GM23338 (cell line): ENCODE measurements around the gene EDA.
"Not testable (repeated sequence)": the region's sequence is repeated elsewhere in the genome, so short reads cannot be mapped to it uniquely, and the experiment has no call there.

ENCODE experiments used
- EZH2 ChIP-seq: fragments of 200-600 bp; sonication (generic); IDR thresholded peaks from one replicate; pipeline ENCODE4 v1.8.0; 2017; ENCODE audit warnings: antibody characterized with exemption, mild to moderate bottlenecking, low read depth; ENCODE audit not compliant: unreplicated experiment
- EZH2phosphoT487 ChIP-seq: fragments of 200-600 bp; sonication (generic); IDR thresholded peaks from one replicate; pipeline ENCODE4 v1.8.1; 2018; ENCODE audit warnings: antibody characterized with exemption; ENCODE audit not compliant: unreplicated experiment
- NANOG ChIP-seq: IDR thresholded peaks from 2 replicates; pipeline ENCODE4 v1.6.1; 2016; ENCODE audit warnings: antibody characterized with exemption, borderline replicate concordance
- REST ChIP-seq: IDR thresholded peaks from one replicate; pipeline ENCODE4 v1.6.1; 2018; ENCODE audit warnings: antibody characterized with exemption; ENCODE audit not compliant: unreplicated experiment
- TF ChIP-seq, protein P1 (sequence below), 2 experiments: fragments of 200-600 bp in 1 of 2; sonication (generic) in 1 of 2; conservative IDR thresholded peaks; 2 replicates each; pipeline versions ENCODE4 v1.5.1 to v1.6.1; 2016 to 2017; ENCODE audit warnings: antibody characterized with exemption in 2 of 2, low read depth in 2 of 2, mild to moderate bottlenecking in 2 of 2, moderate library complexity in 1 of 2

GRCh38 chrX:69998299-69998698 lies 382.4 kb downstream of the EDA start:
- TF ChIP-seq, protein P1, sequence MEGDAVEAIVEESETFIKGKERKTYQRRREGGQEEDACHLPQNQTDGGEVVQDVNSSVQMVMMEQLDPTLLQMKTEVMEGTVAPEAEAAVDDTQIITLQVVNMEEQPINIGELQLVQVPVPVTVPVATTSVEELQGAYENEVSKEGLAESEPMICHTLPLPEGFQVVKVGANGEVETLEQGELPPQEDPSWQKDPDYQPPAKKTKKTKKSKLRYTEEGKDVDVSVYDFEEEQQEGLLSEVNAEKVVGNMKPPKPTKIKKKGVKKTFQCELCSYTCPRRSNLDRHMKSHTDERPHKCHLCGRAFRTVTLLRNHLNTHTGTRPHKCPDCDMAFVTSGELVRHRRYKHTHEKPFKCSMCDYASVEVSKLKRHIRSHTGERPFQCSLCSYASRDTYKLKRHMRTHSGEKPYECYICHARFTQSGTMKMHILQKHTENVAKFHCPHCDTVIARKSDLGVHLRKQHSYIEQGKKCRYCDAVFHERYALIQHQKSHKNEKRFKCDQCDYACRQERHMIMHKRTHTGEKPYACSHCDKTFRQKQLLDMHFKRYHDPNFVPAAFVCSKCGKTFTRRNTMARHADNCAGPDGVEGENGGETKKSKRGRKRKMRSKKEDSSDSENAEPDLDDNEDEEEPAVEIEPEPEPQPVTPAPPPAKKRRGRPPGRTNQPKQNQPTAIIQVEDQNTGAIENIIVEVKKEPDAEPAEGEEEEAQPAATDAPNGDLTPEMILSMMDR (conservative IDR thresholded peaks at IDR 0.05; ENCODE audit: low read depth in 2 of 2) = not testable (repeated sequence)
- TF ChIP-seq REST, EZH2, NANOG, EZH2phosphoT487: not testable (repeated sequence)
